Posterior vena cava (tissue), 2 donors: Measurements from ENCODE around the gene TTLL10. TPM values are rescaled to one million over a fixed set of nuclear protein-coding genes. Genes with fewer than 3 reads are reported as not detected.
"Not testable (repeated sequence)": the region's sequence is repeated elsewhere in the genome, so short reads cannot be mapped to it uniquely, and the experiment has no call there.

Experiments
- DNase-seq: peaks from one replicate; pipeline ENCODE4 v3.0.0-alpha.2; 2020; ENCODE audit warnings: low spot score
- intact Hi-C, 2 donors: fragments of 100-400 bp; cut with DNase I; formaldehyde crosslinking; loops; one replicate each; pipeline versions ENCODE4 v1.14.1 to v1.14.2; 2022 to 2023
- total RNA-seq, 2 donors: library from RNA; stranded (reverse); fragmentation: NEBNext Ultra II Directional; extraction: Animal tissue kit (Norgen Biotek cat#: 25700); gene quantifications; one replicate each; pipeline ENCODE4 v1.2.1, GENCODE V29; 2021
- donor health status: DM: yes; HTN: yes; CAD: no.
- donor health status: DM: yes; HTN: yes; CAD: no.

The TTLL10 gene
- total RNA-seq, 2 donors from 2014 or later, result 0.19 TPM; not detected in 1

GRCh38 chr1:1167841-1168450 lies 5.7 kb upstream of the TTLL10 start:
- intact Hi-C loops, result no loop called here
- DNase-seq, result no peak

- intact Hi-C loops, result no loop called here
- DNase-seq, result no peak
Observed at GRCh38 chr1:1168451-1169411, 4.9 kb upstream of the TTLL10 start.

- intact Hi-C loops, result no loop called here
- no peak for DNase-seq
Observed at GRCh38 chr1:1169429-1170214, 4.1 kb upstream of the TTLL10 start.

GRCh38 chr1:1170215-1171091 lies 3.2 kb upstream of the TTLL10 start:
- no peak for DNase-seq
- intact Hi-C loops, result no loop called here

- intact Hi-C loops, result no loop called here
- no peak for DNase-seq
Observed at GRCh38 chr1:1171161-1171545, 2.5 kb upstream of the TTLL10 start.

GRCh38 chr1:1171546-1172340 lies 1.9 kb upstream of the TTLL10 start:
- DNase-seq, result no peak
- intact Hi-C loops, result no loop called here

GRCh38 chr1:1173061-1173792 lies 453 bp upstream of the TTLL10 start:
- intact Hi-C loops, result no loop called here
- DNase-seq, result no peak

GRCh38 chr1:1175221-1176062 lies 1.8 kb downstream of the TTLL10 start:
- DNase-seq, result no peak
- intact Hi-C loops, result no loop called here

GRCh38 chr1:1176063-1176761 lies 2.5 kb downstream of the TTLL10 start:
- intact Hi-C loops, DNase-seq: not testable (repeated sequence)

- intact Hi-C loops, result no loop called here
- no peak for DNase-seq
Observed at GRCh38 chr1:1176931-1177330, 3.3 kb downstream of the TTLL10 start.

GRCh38 chr1:1177452-1178206 lies 3.9 kb downstream of the TTLL10 start:
- DNase-seq, result no peak
- intact Hi-C loops, result no loop called here

GRCh38 chr1:1178794-1179331 lies 5.2 kb downstream of the TTLL10 start:
- intact Hi-C loops, result no loop called here
- DNase-seq, result no peak

- no peak for DNase-seq
- intact Hi-C loops, result no loop called here
Observed at GRCh38 chr1:1179346-1179982, 5.8 kb downstream of the TTLL10 start.

- no peak for DNase-seq
- intact Hi-C loops, result no loop called here
Observed at GRCh38 chr1:1179983-1180861, 6.5 kb downstream of the TTLL10 start.
